NCI-H2029 treated with DMSO at 0.1 percent for 48 hours (cell line): ENCODE data around the gene HFE.
A peak's percentile ranks its signal among the peaks of the same experiment; 100 is the strongest.
"Not testable (repeated sequence)": the region's sequence is repeated elsewhere in the genome, so short reads cannot be mapped to it uniquely, and the experiment has no call there.

Source experiments
- DNase-seq: peaks from one replicate; lab custom pipeline; 2025; lab: John Stamatoyannopoulos, UW

HFE gene

GRCh38 chr6:26059941-26060340, 27.3 kb upstream of the HFE start:
- no peak for DNase-seq

- DNase-seq, result peak; percentile 72
These were observed 22.5 kb upstream of the HFE start for GRCh38 chr6:26064619-26065257.

- peak; percentile 78 for DNase-seq
These were observed 21.3 kb upstream of the HFE start for GRCh38 chr6:26065952-26066380.

- DNase-seq, result no peak
These were observed 19.9 kb upstream of the HFE start for GRCh38 chr6:26067367-26067766.

- DNase-seq, result no peak
These were observed 19.2 kb upstream of the HFE start for GRCh38 chr6:26068036-26068435.

GRCh38 chr6:26071135-26071534, 16.1 kb upstream of the HFE start:
- DNase-seq, result no peak

GRCh38 chr6:26075063-26075717, 12.0 kb upstream of the HFE start:
- no peak for DNase-seq

- not testable (repeated sequence) for DNase-seq
These were observed 9.2 kb upstream of the HFE start for GRCh38 chr6:26078066-26078465.

- DNase-seq, result not testable (repeated sequence)
These were observed 6.1 kb upstream of the HFE start for GRCh38 chr6:26081096-26081495.

GRCh38 chr6:26086211-26086610, 1.0 kb upstream of the HFE start:
- DNase-seq, result no peak

- DNase-seq, result no peak
These were observed 1.1 kb downstream of the HFE start for GRCh38 chr6:26088344-26088743.

- no peak for DNase-seq
These were observed 2.0 kb downstream of the HFE start for GRCh38 chr6:26089272-26089671.

GRCh38 chr6:26092443-26092842, 5.2 kb downstream of the HFE start:
- no peak for DNase-seq

GRCh38 chr6:26094036-26094435, 6.8 kb downstream of the HFE start:
- DNase-seq, result no peak

GRCh38 chr6:26097268-26097875, 10.1 kb downstream of the HFE start:
- peak; percentile 93 for DNase-seq

GRCh38 chr6:26103141-26103769, 16.0 kb downstream of the HFE start:
- DNase-seq, result no peak

- peak; percentile 96 for DNase-seq
These were observed 16.7 kb downstream of the HFE start for GRCh38 chr6:26103770-26104456.

- DNase-seq, result no peak
These were observed 17.4 kb downstream of the HFE start for GRCh38 chr6:26104457-26105108.

- no peak for DNase-seq
These were observed 18.0 kb downstream of the HFE start for GRCh38 chr6:26105109-26105730.

GRCh38 chr6:26105842-26106241, 18.6 kb downstream of the HFE start:
- DNase-seq, result no peak

- DNase-seq, result no peak
These were observed 20.7 kb downstream of the HFE start for GRCh38 chr6:26107935-26108334.
